Non-pigmented ciliary epithelial cell (primary cell): ENCODE measurements around the gene WDR73.
A peak's percentile ranks its signal among the peaks of the same experiment; 100 is the strongest.
"Not testable (repeated sequence)": the region's sequence is repeated elsewhere in the genome, so short reads cannot be mapped to it uniquely, and the experiment has no call there.

Experiments
- DNase-seq: peaks from one replicate; pipeline ENCODE4 v3.0.0-alpha.2; 2010; ENCODE audit warnings: low read depth

WDR73 gene

GRCh38 chr15:84653910-84654688 is at the start of gene WDR73:
WDR73 (minus strand) TSS chr15:84654283; CDS start chr15:84654274, 9 bp downstream.
- peak; percentile 72 for DNase-seq

GRCh38 chr15:84703808-84704207 is 49.7 kb upstream of the WDR73 start:
- DNase-seq, result no peak

- DNase-seq, result no peak
These were observed 48.9 kb upstream of the WDR73 start for GRCh38 chr15:84702961-84703482.

GRCh38 chr15:84699538-84700191 is 45.6 kb upstream of the WDR73 start:
- DNase-seq, result no peak

GRCh38 chr15:84697236-84697990 is 43.3 kb upstream of the WDR73 start:
- no peak for DNase-seq

GRCh38 chr15:84696757-84697156 is 42.7 kb upstream of the WDR73 start:
- DNase-seq, result no peak

GRCh38 chr15:84690342-84690741 is 36.3 kb upstream of the WDR73 start:
- no peak for DNase-seq

- DNase-seq, result no peak
These were observed 35.8 kb upstream of the WDR73 start for GRCh38 chr15:84689858-84690257.

- not testable (repeated sequence) for DNase-seq
These were observed 32.4 kb upstream of the WDR73 start for GRCh38 chr15:84686446-84686845.

- peak; percentile 77 for DNase-seq
These were observed 31.2 kb upstream of the WDR73 start for GRCh38 chr15:84685304-84685703.

- peak; percentile 19 for DNase-seq
These were observed 30.0 kb upstream of the WDR73 start for GRCh38 chr15:84684092-84684491.

- peak; percentile 89 for DNase-seq
These were observed 27.7 kb upstream of the WDR73 start for GRCh38 chr15:84681831-84682230.

GRCh38 chr15:84671211-84671610 is 17.1 kb upstream of the WDR73 start:
- no peak for DNase-seq

GRCh38 chr15:84669726-84670125 is 15.6 kb upstream of the WDR73 start:
- no peak for DNase-seq

GRCh38 chr15:84668221-84668982 is 14.3 kb upstream of the WDR73 start:
- DNase-seq, result no peak

- no peak for DNase-seq
These were observed 12.3 kb upstream of the WDR73 start for GRCh38 chr15:84666373-84666772.

GRCh38 chr15:84661001-84661400 is 6.9 kb upstream of the WDR73 start:
- DNase-seq, result no peak

GRCh38 chr15:84659904-84660781 is 6.1 kb upstream of the WDR73 start:
- DNase-seq, result no peak

- no peak for DNase-seq
These were observed 4.8 kb upstream of the WDR73 start for GRCh38 chr15:84658788-84659411.

- DNase-seq, result no peak
These were observed 4.2 kb upstream of the WDR73 start, which contains the start of gene NMB for GRCh38 chr15:84658080-84658787. NMB (minus strand) TSS chr15:84658199; CDS start chr15:84658152, 47 bp downstream.
